Activated T-helper 1 cell treated with anti-CD3 and anti-CD28 coated beads, Interleukin-12 subunit alpha, Interleukin-12 subunit beta, Interleukin-2, Interleukin-4 antibody, amounts not matched to agents 30 ng/mL and 10 ng/mL and 1 ng/mL, durations not matched to agents 14 hours and 24 hours and 36 hours (primary cell): ENCODE data around the gene BICDL2. TPM values are rescaled to one million over a fixed set of nuclear protein-coding genes. Genes with fewer than 3 reads are reported as not detected.
"Not testable (repeated sequence)": the region's sequence is repeated elsewhere in the genome, so short reads cannot be mapped to it uniquely, and the experiment has no call there.

Experiments used
- DNase-seq: peaks from one replicate; pipeline ENCODE4 v3.0.0; 2021; ENCODE audit warnings: low spot score
- H3K27ac Mint-ChIP-seq: one replicate; pipeline ENCODE4 v1.8.0; 2021; ENCODE audit warnings: mild to moderate bottlenecking, mixed read lengths
- H3K27me3 Mint-ChIP-seq: one replicate; pipeline ENCODE4 v1.8.0; 2022; ENCODE audit warnings: mild to moderate bottlenecking, moderate library complexity, mixed read lengths; ENCODE audit not compliant: insufficient read depth
- H3K36me3 Mint-ChIP-seq: one replicate; pipeline ENCODE4 v1.8.0; 2021; ENCODE audit warnings: low read depth, mixed read lengths
- H3K4me1 Mint-ChIP-seq: one replicate; pipeline ENCODE4 v1.8.0; 2021; ENCODE audit warnings: low read depth, mixed read lengths
- H3K4me3 Mint-ChIP-seq: one replicate; pipeline ENCODE4 v1.8.0; 2021; ENCODE audit warnings: mild to moderate bottlenecking, moderate library complexity, mixed read lengths
- H3K9me3 Mint-ChIP-seq: one replicate; pipeline ENCODE4 v1.8.0; 2021; ENCODE audit warnings: mixed read lengths
- intact Hi-C: fragments of 100-400 bp; cut with micrococcal nuclease; formaldehyde crosslinking; loops from one replicate; pipeline ENCODE4 v1.15.1; 2024
- total RNA-seq: library from RNA; stranded (reverse); gene quantifications from 2 replicates; pipeline ENCODE4 v1.2.3, GENCODE V29; 2022

Gene BICDL2, protein sequence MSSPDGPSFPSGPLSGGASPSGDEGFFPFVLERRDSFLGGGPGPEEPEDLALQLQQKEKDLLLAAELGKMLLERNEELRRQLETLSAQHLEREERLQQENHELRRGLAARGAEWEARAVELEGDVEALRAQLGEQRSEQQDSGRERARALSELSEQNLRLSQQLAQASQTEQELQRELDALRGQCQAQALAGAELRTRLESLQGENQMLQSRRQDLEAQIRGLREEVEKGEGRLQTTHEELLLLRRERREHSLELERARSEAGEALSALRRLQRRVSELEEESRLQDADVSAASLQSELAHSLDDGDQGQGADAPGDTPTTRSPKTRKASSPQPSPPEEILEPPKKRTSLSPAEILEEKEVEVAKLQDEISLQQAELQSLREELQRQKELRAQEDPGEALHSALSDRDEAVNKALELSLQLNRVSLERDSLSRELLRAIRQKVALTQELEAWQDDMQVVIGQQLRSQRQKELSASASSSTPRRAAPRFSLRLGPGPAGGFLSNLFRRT
- total RNA-seq = 0.20 TPM in 1 of 2 replicates, not detected in the other

DNA sequence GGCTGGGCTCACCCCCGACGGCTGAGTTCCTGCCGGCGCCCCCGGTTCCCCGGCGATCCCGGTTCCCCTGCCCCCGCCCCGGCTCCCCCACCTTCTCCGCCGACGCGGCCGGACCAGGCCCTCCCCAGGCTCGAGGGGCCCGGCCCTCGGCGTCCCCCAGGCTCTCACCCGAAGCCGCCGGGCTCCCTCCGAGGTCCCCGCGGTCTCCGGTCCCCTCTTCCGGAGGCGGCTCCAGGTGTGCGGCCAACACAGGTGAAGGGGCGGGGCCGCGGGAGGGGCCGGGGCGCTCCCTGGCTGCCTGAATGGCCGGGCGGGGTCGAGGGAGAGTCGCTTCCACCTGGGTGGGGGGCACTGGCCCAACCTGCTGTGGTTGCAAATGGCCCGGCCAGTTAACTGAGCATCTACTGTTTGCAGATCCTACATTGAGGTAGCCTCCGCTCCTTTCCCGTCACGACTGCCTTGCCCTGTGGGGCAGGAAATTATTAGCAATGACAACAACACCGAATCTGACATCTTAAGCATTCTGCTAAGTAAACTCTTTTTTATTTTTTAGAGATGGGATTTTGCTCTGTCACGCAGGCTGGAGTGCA lies at the start of gene BICDL2:
BICDL2 (minus strand) TSS at position 219 of the 590 bp plus-strand sequence. CDS start 1,448 bp downstream, outside the sequence.
- Mint-ChIP-seq H3K27ac (no peak within 1 kb of the TSS), H3K4me3 (no peak within 1 kb of the TSS), H3K4me1 (peaks cover 16% of the 10 kb centered on the region), H3K9me3 (no peaks in the 10 kb centered on the region), H3K27me3 (peaks cover 77% of the 10 kb centered on the region), H3K36me3 (peaks cover 2% of the 10 kb centered on the region)
- DNase-seq = no peak
- intact Hi-C loops = no loop called here

DNA sequence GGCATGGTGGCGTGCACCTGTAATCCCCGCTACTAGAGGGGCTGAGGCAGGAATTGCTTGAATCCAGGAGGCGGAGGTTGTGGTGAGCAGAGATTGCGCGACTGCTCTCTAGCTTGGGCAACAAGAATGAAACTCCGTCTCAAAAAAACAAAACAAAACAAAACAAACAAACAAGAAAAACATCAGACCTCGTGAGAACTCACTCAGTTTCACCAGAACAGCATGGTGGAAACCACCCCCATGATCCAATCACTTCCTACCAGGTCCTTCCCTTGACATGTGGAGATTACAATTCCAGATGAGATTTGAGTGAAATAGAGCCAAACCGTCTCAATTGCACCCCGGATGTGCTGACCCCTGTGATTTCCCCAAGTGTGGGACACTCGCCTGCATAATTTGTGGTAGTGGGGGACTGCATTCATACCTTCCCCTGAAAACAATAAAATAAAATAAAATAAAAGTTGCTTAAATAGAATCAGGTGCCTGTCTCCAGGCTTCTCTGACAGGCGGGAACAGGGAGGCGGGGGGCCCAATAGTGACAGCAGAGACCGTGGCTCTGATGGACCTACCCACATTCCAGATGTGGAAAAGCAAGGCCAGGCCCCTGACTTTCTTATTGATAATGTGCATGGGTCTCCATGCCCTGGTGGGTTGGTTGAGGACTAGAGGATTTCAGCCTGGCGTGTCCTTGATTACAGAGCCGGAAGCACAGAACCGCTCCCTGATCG lies 49.3 kb upstream of the BICDL2 start:
- intact Hi-C loops = no loop called here
- Mint-ChIP-seq H3K9me3 (peaks cover 3% of the 10 kb centered on the region), H3K36me3 (peaks cover 6% of the 10 kb centered on the region), H3K4me3 (peak overlapping the region; percentile 72), H3K27me3 (no peaks in the 10 kb centered on the region), H3K27ac (peak overlapping the region; percentile 83), H3K4me1 (peaks cover 44% of the 10 kb centered on the region)
- DNase-seq = no peak

DNA sequence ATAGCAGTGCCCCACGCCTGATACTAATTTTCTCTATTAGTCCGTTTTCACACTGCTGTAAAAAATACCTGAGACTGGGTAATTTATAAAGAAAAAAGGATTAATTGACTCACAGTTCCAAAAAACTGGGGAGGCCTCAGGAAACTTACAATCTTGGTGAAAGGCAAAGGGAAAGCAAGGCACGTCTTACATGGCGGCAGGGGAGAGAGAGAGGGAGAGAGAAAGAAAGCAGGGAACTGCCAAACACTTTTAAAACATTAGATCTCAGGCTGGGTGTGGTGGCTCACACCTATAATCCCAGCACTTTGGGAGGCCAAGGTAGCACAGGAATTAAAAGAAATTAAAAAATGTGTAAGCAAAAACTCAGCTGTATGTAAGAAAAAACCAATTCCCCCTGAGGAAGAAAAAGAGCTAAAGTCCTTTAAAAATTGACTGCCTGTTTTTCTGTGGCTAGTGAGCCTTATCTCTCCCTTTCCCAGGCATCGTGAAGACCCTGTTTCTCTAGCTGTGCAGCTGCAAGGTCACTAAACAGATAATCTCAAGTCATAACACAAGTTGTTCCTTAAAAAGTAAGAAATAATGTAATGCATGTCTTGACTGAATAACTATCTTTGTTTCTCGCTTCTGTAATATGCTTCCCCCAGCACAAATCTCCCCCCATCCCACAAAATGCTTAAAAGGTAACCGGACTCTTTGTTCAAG lies 48.4 kb upstream of the BICDL2 start:
- no peak for DNase-seq
- peak overlapping the region; percentile 62 for H3K4me3 Mint-ChIP-seq
- peak overlapping the region; percentile 83 for H3K27ac Mint-ChIP-seq
- peaks cover 48% of the 10 kb centered on the region for H3K4me1 Mint-ChIP-seq
- H3K9me3 Mint-ChIP-seq = peaks cover 6% of the 10 kb centered on the region
- H3K36me3 Mint-ChIP-seq = peaks cover 11% of the 10 kb centered on the region
- H3K27me3 Mint-ChIP-seq = no peaks in the 10 kb centered on the region
- intact Hi-C loops = no loop called here

DNA sequence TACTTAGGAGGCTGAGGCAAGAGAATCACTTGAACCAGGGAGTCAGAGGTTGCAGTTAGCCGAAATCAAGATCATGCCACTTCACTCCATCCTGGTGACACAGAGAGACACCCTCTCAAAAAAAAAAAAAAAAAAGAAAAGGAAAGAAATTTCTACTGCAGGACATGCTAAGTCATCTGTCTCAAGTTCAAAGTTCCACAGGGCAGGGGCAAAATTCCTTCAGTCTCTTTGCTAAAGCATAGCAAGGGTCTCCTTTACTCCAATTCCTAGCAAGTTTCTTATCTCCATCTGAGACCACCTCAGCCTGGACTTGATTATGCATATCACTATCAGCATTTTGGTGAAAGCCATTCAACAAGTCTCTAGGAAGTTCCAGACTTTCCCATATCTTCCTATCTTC lies 47.7 kb upstream of the BICDL2 start:
- H3K4me3 Mint-ChIP-seq = peak overlapping the region; percentile 33
- H3K27ac Mint-ChIP-seq = peak overlapping the region; percentile 67
- H3K27me3 Mint-ChIP-seq = no peaks in the 10 kb centered on the region
- peaks cover 54% of the 10 kb centered on the region for H3K4me1 Mint-ChIP-seq
- no peak for DNase-seq
- intact Hi-C loops = no loop called here
- peaks cover 17% of the 10 kb centered on the region for H3K36me3 Mint-ChIP-seq
- peaks cover 13% of the 10 kb centered on the region for H3K9me3 Mint-ChIP-seq

DNA sequence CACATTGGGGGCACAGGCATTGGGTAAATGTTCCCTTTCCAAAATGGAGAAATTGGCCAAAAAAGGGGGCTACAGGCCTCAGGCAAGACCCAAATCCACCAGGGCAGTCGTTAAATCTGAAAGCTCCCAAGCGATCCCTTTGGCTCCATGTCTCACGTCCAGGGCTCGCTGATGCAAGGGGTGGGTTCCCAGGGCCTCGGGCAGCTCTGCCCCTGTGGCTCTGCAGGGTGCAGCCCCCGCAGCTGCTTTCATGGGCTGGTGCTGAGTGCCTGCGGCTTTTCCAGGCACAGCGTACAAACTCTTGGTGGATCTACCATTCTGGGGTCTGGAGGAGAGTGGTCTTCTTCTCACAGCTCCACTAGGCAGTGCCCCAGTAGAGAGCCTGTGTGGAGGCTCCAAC lies 46.7 kb upstream of the BICDL2 start:
- DNase-seq, H3K4me3 Mint-ChIP-seq, H3K27me3 Mint-ChIP-seq, intact Hi-C loops, H3K27ac Mint-ChIP-seq: not testable (repeated sequence)
- H3K9me3 Mint-ChIP-seq = peaks cover 19% of the 10 kb centered on the region
- H3K4me1 Mint-ChIP-seq = peaks cover 58% of the 10 kb centered on the region
- H3K36me3 Mint-ChIP-seq = peaks cover 23% of the 10 kb centered on the region

DNA sequence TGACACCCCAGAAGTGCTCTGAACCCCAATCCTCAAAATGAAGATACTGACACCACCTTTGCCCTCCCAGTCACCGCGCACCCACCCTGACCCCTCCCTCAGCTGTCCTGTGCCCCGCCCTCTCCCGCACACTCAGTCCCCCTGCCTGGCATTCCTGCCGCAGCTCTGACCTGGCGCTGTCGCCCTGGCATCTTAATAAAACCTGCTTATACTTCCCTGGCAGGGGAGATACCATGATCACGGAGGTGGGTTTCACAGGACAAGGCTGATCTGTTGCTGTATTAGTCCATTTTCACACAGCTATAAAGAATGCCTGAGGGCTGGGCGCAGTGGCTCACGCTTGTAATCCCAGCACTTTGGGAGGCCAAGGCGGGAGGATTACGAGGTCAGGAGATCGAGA lies 45.2 kb upstream of the BICDL2 start:
- intact Hi-C loops, DNase-seq, H3K4me3 Mint-ChIP-seq, H3K27me3 Mint-ChIP-seq: not testable (repeated sequence)
- Mint-ChIP-seq H3K9me3 (peaks cover 23% of the 10 kb centered on the region), H3K27ac (peak overlapping the region; percentile 29), H3K36me3 (peaks cover 30% of the 10 kb centered on the region), H3K4me1 (peaks cover 63% of the 10 kb centered on the region)

DNA sequence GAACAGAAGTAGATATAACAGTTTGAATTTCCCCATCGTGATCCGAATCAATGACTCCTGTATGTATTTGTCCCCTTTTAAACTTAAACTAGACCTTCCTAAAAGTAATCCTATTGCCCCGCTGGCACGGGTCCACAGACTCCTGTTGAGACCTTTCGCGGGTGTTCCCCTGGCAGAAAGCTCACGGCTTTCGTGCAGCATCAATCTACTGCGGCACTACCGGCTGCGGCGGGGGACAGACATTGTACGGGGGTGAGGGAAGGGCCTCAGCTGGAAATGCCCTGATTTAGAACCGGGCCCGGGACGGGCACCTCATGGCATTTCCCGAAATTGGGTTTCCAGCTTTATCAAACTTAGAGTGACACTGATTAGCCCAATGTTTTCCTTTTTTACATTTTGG lies 43.3 kb upstream of the BICDL2 start:
- intact Hi-C loops = no loop called here
- DNase-seq = no peak
- no peak overlapping the region for H3K4me3 Mint-ChIP-seq
- peak overlapping the region; percentile 73 for H3K27ac Mint-ChIP-seq
- H3K4me1 Mint-ChIP-seq = peaks cover 68% of the 10 kb centered on the region
- H3K27me3 Mint-ChIP-seq = no peaks in the 10 kb centered on the region
- peaks cover 23% of the 10 kb centered on the region for H3K9me3 Mint-ChIP-seq
- peaks cover 32% of the 10 kb centered on the region for H3K36me3 Mint-ChIP-seq

DNA sequence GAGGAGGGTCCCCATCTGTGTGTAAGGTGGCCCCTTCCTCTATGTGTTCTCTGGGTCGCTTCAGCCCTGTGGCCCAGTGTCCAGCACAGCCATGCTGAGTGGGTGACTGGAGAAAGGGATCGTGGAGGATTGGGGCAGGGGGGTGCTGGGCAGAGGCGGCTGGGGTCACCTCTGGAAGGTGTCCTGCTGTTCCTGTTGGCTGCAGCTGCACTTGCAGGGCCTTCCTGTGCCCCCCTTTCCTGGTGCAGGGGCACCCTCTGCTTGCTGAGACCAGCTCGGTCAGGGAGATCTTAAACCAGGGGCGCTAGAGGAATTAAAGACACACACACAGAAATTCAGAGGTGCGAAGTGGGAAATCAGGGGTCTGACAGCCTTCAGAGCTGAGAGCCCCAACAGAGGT lies 39.8 kb upstream of the BICDL2 start:
- peaks cover 32% of the 10 kb centered on the region for H3K36me3 Mint-ChIP-seq
- peaks cover 23% of the 10 kb centered on the region for H3K9me3 Mint-ChIP-seq
- peak overlapping the region; percentile 84 for H3K4me3 Mint-ChIP-seq
- peaks cover 83% of the 10 kb centered on the region for H3K4me1 Mint-ChIP-seq
- DNase-seq = no peak
- intact Hi-C loops = no loop called here
- peak overlapping the region; percentile 100 for H3K27ac Mint-ChIP-seq
- H3K27me3 Mint-ChIP-seq = peaks cover 2% of the 10 kb centered on the region

DNA sequence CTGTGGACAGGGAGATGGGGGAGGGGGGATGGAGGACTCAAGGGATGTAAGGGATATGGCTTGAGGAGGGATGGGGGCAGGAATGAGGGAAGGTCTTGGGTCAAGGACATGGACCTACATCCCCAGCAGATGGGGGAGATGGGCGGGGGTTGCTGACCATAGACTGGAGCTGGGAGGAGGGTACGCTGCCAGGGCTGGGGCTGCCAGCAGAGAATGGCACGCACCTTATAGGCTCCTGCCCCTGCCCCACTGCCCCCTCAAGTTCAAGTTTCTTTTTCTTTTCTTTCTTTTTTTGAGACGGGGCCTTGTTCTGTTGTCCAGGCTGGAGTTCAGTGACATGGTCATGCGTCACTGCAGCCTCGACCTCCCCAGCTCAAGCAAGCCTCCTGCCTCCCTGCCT lies 39.2 kb upstream of the BICDL2 start:
- Mint-ChIP-seq H3K9me3 (peaks cover 19% of the 10 kb centered on the region), H3K4me1 (peaks cover 84% of the 10 kb centered on the region), H3K27ac (peak overlapping the region; percentile 100), H3K36me3 (peaks cover 28% of the 10 kb centered on the region), H3K4me3 (peak overlapping the region; percentile 84)
- not testable (repeated sequence) for H3K27me3 Mint-ChIP-seq, DNase-seq
- intact Hi-C loops = loop anchor here (1.0 to 2.0 kb wide), 3 partner anchors 9 to 25 kb away; no protein-coding TSS in a partner anchor

DNA sequence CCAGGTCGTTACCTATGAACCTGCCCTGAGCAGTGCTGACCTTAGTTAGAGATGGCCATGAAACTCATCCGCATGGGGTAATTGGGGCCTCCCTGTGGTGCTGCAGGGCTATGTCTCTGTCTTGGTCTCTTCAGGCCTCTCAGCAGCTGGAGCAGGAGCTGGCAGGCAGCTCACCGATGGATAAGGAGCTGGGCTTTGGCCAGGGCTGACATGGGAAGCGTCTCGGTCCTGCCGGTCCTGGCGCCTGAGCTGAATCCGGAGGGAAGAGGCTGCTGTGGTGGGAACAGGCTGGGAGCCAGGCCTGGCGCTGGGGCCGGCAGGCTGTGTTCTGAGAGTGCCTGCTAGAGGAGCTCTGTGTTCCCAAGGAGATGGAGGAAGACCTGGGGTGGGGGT lies 38.8 kb upstream of the BICDL2 start:
- Mint-ChIP-seq H3K36me3 (peaks cover 25% of the 10 kb centered on the region), H3K27me3 (peaks cover 2% of the 10 kb centered on the region), H3K4me3 (peak overlapping the region; percentile 84), H3K27ac (peak overlapping the region; percentile 100), H3K4me1 (peaks cover 81% of the 10 kb centered on the region), H3K9me3 (peaks cover 17% of the 10 kb centered on the region)
- intact Hi-C loops = loop anchor here (1.0 to 2.0 kb wide), 3 partner anchors 8 to 25 kb away; no protein-coding TSS in a partner anchor
- DNase-seq = no peak

DNA sequence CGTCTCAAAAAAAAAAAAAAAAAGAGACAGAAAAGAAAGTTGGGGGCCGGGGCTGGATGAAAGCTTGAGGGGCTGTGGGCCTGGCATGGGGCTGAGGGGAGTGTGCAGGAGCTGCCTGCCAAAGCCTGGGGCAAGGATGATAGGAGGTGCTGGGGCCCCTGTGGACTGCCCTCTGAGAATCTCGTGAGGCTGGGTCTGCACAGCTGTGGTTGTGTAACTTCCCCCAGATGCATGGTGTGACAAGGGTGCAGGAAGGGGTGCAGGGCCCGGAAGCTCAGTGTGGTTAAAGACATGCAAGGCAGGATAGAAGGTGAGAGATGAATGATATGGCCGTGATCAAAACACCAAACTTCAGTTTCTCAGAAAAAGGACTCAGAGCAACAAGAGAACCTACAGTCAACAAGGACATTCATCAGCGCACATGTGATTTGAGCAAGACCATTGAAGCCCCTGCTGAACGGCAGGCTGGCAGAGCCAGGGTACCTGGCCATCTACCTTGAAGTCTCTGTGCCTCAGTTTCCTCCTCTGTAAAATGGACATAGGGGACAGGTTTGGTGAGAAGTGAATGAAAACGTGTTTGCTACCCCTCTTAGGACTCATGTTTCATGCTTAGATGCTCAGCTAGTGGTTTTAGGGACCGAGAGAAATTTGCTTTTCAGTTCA lies 38.2 kb upstream of the BICDL2 start:
- Mint-ChIP-seq H3K27me3 (peaks cover 2% of the 10 kb centered on the region), H3K4me3 (peak overlapping the region; percentile 84), H3K36me3 (peaks cover 29% of the 10 kb centered on the region), H3K9me3 (peaks cover 16% of the 10 kb centered on the region), H3K4me1 (peaks cover 80% of the 10 kb centered on the region), H3K27ac (peak overlapping the region; percentile 100)
- intact Hi-C loops = loop anchor here (1.0 to 2.0 kb wide), 3 partner anchors 8 to 26 kb away; no protein-coding TSS in a partner anchor
- DNase-seq = peak; percentile 85

DNA sequence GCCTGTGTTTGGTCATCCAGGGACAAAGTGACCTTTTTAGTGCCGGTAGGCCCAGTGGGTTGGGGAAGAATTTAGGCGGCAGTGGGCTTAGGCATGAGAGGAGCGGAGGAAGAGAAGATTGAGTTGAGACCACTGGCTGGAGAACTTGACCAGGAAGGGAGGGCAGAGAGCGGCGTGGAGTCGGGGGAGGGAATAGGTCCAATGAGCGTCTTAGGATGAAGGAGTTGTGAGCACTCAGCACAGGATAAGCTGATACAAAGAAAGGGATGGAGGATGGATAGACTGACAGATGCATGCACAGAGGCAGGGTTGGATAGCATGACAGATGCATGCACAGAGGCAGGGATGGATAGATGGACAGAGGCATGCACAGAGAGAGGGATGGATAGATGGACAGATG lies 36.7 kb upstream of the BICDL2 start:
- H3K27me3 Mint-ChIP-seq = peaks cover 2% of the 10 kb centered on the region
- intact Hi-C loops = no loop called here
- peak overlapping the region; percentile 100 for H3K27ac Mint-ChIP-seq
- peaks cover 5% of the 10 kb centered on the region for H3K9me3 Mint-ChIP-seq
- H3K4me3 Mint-ChIP-seq = peak overlapping the region; percentile 84
- no peak for DNase-seq
- peaks cover 29% of the 10 kb centered on the region for H3K36me3 Mint-ChIP-seq
- H3K4me1 Mint-ChIP-seq = peaks cover 81% of the 10 kb centered on the region
